ENCODE results near the gene OR4D1. TPM values are rescaled to one million over a fixed set of nuclear protein-coding genes. Genes with fewer than 3 reads are reported as not detected.

The OR4D1 gene
- total RNA-seq, 1 experiment from 2014 or later: not detected

- H3K27me3 ChIP-seq (replicated peaks; ENCODE audit: control insufficient read depth, insufficient read depth, low read length): peaks cover 2% of the 10 kb centered on the region
- no peak for TF ChIP-seq CTCF (IDR thresholded peaks at IDR 0.05; ENCODE audit: insufficient read depth in 1 of 2, low read depth in 1 of 2, low read length in 1 of 2, severe bottlenecking in 1 of 2, unreplicated experiment in 1 of 2)
- Mint-ChIP-seq H3K27me3 (ENCODE audit: insufficient read depth, unreplicated experiment) (peaks cover 22% of the 10 kb centered on the region), H3K36me3 (ENCODE audit: insufficient read depth, unreplicated experiment) (no peaks in the 10 kb centered on the region), H3K4me1 (ENCODE audit: low read depth, unreplicated experiment) (no peaks in the 10 kb centered on the region), H3K27ac (ENCODE audit: unreplicated experiment) (no peak overlapping the region), H3K4me3 (ENCODE audit: unreplicated experiment) (no peak overlapping the region), H3K9me3 (ENCODE audit: unreplicated experiment) (no peaks in the 10 kb centered on the region)
- ChIA-PET CTCF (interaction anchor here (0.6 kb wide), 1 partner anchor 387 kb away, joined by 3 read pairs; no protein-coding TSS in a partner anchor), POLR2A (no interaction called here)
- no peaks in the 10 kb centered on the region for H3K4me1 ChIP-seq
- H3K4me3 ChIP-seq (ENCODE audit: low read depth, low read length): no peak overlapping the region
- no peaks in the 10 kb centered on the region for H3K9me3 ChIP-seq
- no TSS peak for BruUV-seq (replicated peaks)
- H3K36me3 ChIP-seq (ENCODE audit: control insufficient read depth, insufficient read depth, low read length): no peaks in the 10 kb centered on the region
- DNase-seq: no peak
- intact Hi-C loops (cut with micrococcal nuclease; ENCODE audit: unreplicated experiment): no loop called here
Measured at GRCh38 chr17:58158181-58158580, 10.0 kb downstream of the OR4D1 start.

GRCh38 chr17:58161566-58161965, 13.4 kb downstream of the OR4D1 start:
- POLR2A ChIA-PET: no interaction called here
- Mint-ChIP-seq H3K4me1 (ENCODE audit: low read depth, unreplicated experiment) (no peaks in the 10 kb centered on the region), H3K27me3 (ENCODE audit: insufficient read depth, unreplicated experiment) (peaks cover 27% of the 10 kb centered on the region), H3K27ac (ENCODE audit: unreplicated experiment) (no peak overlapping the region), H3K9me3 (ENCODE audit: unreplicated experiment) (no peaks in the 10 kb centered on the region), H3K36me3 (ENCODE audit: insufficient read depth, unreplicated experiment) (no peaks in the 10 kb centered on the region), H3K4me3 (ENCODE audit: unreplicated experiment) (no peak overlapping the region)
- Histone ChIP-seq H3K4me3 (ENCODE audit: low read depth, low read length) (no peak overlapping the region), H3K27me3 (replicated peaks; ENCODE audit: control insufficient read depth, insufficient read depth, low read length) (0 out of 2 replicates have a peak, but pooled peaks cover 1% of the 10 kb centered on the region), H3K36me3 (ENCODE audit: control insufficient read depth, insufficient read depth, low read length) (no peaks in the 10 kb centered on the region), H3K4me1 (no peaks in the 10 kb centered on the region), H3K9me3 (no peaks in the 10 kb centered on the region)
- CTCF ChIA-PET: no interaction called here
- no peak for TF ChIP-seq CTCF (IDR thresholded peaks at IDR 0.05; ENCODE audit: insufficient read depth in 1 of 2, low read depth in 1 of 2, low read length in 1 of 2, severe bottlenecking in 1 of 2, unreplicated experiment in 1 of 2)
- BruUV-seq (replicated peaks): no TSS peak
- intact Hi-C loops (cut with micrococcal nuclease; ENCODE audit: unreplicated experiment): no loop called here
- no peak for DNase-seq

GRCh38 chr17:58165981-58166380, 17.8 kb downstream of the OR4D1 start:
- Histone ChIP-seq H3K4me3 (ENCODE audit: low read depth, low read length) (no peak overlapping the region), H3K27me3 (replicated peaks; ENCODE audit: control insufficient read depth, insufficient read depth, low read length) (no peaks in the 10 kb centered on the region; the same call in 1 of the 2 replicates), H3K9me3 (no peaks in the 10 kb centered on the region), H3K4me1 (no peaks in the 10 kb centered on the region), H3K36me3 (ENCODE audit: control insufficient read depth, insufficient read depth, low read length) (no peaks in the 10 kb centered on the region)
- Mint-ChIP-seq H3K4me1 (ENCODE audit: low read depth, unreplicated experiment) (no peaks in the 10 kb centered on the region), H3K27me3 (ENCODE audit: insufficient read depth, unreplicated experiment) (peaks cover 44% of the 10 kb centered on the region), H3K4me3 (ENCODE audit: unreplicated experiment) (no peak overlapping the region), H3K36me3 (ENCODE audit: insufficient read depth, unreplicated experiment) (no peaks in the 10 kb centered on the region), H3K27ac (ENCODE audit: unreplicated experiment) (no peak overlapping the region), H3K9me3 (ENCODE audit: unreplicated experiment) (no peaks in the 10 kb centered on the region)
- TF ChIP-seq CTCF (IDR thresholded peaks at IDR 0.05; ENCODE audit: insufficient read depth in 1 of 2, low read depth in 1 of 2, low read length in 1 of 2, severe bottlenecking in 1 of 2, unreplicated experiment in 1 of 2): no peak
- ChIA-PET POLR2A (no interaction called here), CTCF (no interaction called here)
- intact Hi-C loops (cut with micrococcal nuclease; ENCODE audit: unreplicated experiment): no loop called here
- BruUV-seq (replicated peaks): no TSS peak
- no peak for DNase-seq

Measured in Caco-2 (cell line).